Measurements from ENCODE around the gene MCM9.

MCM9 gene

GRCh38 chr6:118894425-118895260 is 40.3 kb downstream of the MCM9 start (continued):
- TF ChIP-seq ZFP37 (tag by site-specific recombination; IDR thresholded peaks at IDR 0.05), result 0 out of 2 replicates have a peak, but pooled peaks have one; percentile 30
- TF ChIP-seq ZNF76 (tag by site-specific recombination; IDR thresholded peaks at IDR 0.05; ENCODE audit: borderline replicate concordance, low read depth), result peak; percentile 59; the same call in 1 of the 2 replicates
- TF ChIP-seq, protein P1, sequence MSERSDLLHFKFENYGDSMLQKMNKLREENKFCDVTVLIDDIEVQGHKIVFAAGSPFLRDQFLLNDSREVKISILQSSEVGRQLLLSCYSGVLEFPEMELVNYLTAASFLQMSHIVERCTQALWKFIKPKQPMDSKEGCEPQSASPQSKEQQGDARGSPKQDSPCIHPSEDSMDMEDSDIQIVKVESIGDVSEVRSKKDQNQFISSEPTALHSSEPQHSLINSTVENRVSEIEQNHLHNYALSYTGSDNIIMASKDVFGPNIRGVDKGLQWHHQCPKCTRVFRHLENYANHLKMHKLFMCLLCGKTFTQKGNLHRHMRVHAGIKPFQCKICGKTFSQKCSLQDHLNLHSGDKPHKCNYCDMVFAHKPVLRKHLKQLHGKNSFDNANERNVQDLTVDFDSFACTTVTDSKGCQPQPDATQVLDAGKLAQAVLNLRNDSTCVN (tag by site-specific recombination; optimal IDR thresholded peaks at IDR 0.05), result peak; percentile 99
- peak; percentile 53; the same call in 1 of the 2 replicates for TF ChIP-seq ZBTB20 (tag by site-specific recombination; IDR thresholded peaks at IDR 0.05)
- no peak for TF ChIP-seq ZNF354C (tag by site-specific recombination; IDR thresholded peaks at IDR 0.05; ENCODE audit: borderline replicate concordance, low read depth)
- TF ChIP-seq ZFHX2 (tag by site-specific recombination; conservative IDR thresholded peaks at IDR 0.05), result no peak
- TF ChIP-seq ZBTB17 (tag by site-specific recombination; IDR thresholded peaks at IDR 0.05), result peak; percentile 67
- TF ChIP-seq PATZ1 (tag by site-specific recombination; IDR thresholded peaks at IDR 0.05), result peak; percentile 33
- TF ChIP-seq ZNF426 (tag by site-specific recombination; IDR thresholded peaks at IDR 0.05), result no peak
- TF ChIP-seq KLF9 (tag by site-specific recombination; IDR thresholded peaks at IDR 0.05; ENCODE audit: low read depth), result 0 out of 2 replicates have a peak, but pooled peaks have one; percentile 10
- TF ChIP-seq, protein P2, sequence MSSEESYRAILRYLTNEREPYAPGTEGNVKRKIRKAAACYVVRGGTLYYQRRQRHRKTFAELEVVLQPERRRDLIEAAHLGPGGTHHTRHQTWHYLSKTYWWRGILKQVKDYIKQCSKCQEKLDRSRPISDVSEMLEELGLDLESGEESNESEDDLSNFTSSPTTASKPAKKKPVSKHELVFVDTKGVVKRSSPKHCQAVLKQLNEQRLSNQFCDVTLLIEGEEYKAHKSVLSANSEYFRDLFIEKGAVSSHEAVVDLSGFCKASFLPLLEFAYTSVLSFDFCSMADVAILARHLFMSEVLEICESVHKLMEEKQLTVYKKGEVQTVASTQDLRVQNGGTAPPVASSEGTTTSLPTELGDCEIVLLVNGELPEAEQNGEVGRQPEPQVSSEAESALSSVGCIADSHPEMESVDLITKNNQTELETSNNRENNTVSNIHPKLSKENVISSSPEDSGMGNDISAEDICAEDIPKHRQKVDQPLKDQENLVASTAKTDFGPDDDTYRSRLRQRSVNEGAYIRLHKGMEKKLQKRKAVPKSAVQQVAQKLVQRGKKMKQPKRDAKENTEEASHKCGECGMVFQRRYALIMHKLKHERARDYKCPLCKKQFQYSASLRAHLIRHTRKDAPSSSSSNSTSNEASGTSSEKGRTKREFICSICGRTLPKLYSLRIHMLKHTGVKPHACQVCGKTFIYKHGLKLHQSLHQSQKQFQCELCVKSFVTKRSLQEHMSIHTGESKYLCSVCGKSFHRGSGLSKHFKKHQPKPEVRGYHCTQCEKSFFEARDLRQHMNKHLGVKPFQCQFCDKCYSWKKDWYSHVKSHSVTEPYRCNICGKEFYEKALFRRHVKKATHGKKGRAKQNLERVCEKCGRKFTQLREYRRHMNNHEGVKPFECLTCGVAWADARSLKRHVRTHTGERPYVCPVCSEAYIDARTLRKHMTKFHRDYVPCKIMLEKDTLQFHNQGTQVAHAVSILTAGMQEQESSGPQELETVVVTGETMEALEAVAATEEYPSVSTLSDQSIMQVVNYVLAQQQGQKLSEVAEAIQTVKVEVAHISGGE (tag by site-specific recombination; conservative IDR thresholded peaks at IDR 0.05; ENCODE audit: low read depth), result no peak
- no peak for TF ChIP-seq ZNF174 (tag by site-specific recombination; IDR thresholded peaks at IDR 0.05)
- TF ChIP-seq ZNF2 (tag by site-specific recombination; IDR thresholded peaks at IDR 0.05), result peak; percentile 52
- TF ChIP-seq ZBTB8A (tag by site-specific recombination; IDR thresholded peaks at IDR 0.05), result peak; percentile 65
- TF ChIP-seq YY1 (tag by site-specific recombination; IDR thresholded peaks at IDR 0.05), result peak; percentile 72
- peak; percentile 43; the same call in 1 of the 2 replicates for TF ChIP-seq GLIS1 (tag by site-specific recombination; IDR thresholded peaks at IDR 0.05)
- peak; percentile 93 for TF ChIP-seq ZNF335 (tag by site-specific recombination; conservative IDR thresholded peaks at IDR 0.05)
- peak; percentile 10; the same call in 1 of the 2 replicates for TF ChIP-seq KLF8 (tag by site-specific recombination; IDR thresholded peaks at IDR 0.05)
- no peak for TF ChIP-seq ZNF221 (tag by site-specific recombination; IDR thresholded peaks at IDR 0.05; ENCODE audit: borderline replicate concordance)
- TF ChIP-seq MEIS1 (CRISPR knock-in tag; IDR thresholded peaks at IDR 0.05; ENCODE audit: borderline replicate concordance), result no peak
